ENCODE measurements around the gene UAP1L1. TPM values are rescaled to one million over a fixed set of nuclear protein-coding genes. Genes with fewer than 3 reads are reported as not detected.

UAP1L1 gene
- total RNA-seq, 6 donors from 2014 or later, result 10.5 to 69.1 (median 34.0) TPM

DNA sequence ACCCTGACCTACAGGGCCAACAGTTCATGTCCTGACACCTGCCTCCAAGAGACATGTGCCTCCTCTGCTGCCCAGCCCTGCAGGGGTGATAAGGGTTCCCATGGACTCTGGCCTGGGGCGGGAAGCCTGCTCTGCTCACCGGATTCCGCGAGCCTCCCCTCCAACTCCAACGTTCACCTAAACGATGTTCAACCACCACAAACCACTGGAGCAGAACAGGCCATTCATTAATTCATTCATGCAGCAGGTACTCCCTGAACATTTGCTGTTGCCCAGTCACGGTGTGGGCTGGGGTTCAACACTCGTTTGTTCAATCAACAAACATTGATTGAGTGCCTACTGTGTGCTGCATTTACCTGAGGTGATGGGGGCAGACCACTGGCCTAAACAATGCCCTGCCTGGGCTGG, 3.3 kb upstream of the UAP1L1 start:
- ATAC-seq (ENCODE audit: low FRiP score in 2 of 2), result no peak
- H3K9me3 ChIP-seq, result no peaks in the 10 kb centered on the region
- peaks cover 29 to 60% (median 36%) of the 10 kb centered on the region in 4 donors for H3K4me1 ChIP-seq
- TF ChIP-seq, protein P1, sequence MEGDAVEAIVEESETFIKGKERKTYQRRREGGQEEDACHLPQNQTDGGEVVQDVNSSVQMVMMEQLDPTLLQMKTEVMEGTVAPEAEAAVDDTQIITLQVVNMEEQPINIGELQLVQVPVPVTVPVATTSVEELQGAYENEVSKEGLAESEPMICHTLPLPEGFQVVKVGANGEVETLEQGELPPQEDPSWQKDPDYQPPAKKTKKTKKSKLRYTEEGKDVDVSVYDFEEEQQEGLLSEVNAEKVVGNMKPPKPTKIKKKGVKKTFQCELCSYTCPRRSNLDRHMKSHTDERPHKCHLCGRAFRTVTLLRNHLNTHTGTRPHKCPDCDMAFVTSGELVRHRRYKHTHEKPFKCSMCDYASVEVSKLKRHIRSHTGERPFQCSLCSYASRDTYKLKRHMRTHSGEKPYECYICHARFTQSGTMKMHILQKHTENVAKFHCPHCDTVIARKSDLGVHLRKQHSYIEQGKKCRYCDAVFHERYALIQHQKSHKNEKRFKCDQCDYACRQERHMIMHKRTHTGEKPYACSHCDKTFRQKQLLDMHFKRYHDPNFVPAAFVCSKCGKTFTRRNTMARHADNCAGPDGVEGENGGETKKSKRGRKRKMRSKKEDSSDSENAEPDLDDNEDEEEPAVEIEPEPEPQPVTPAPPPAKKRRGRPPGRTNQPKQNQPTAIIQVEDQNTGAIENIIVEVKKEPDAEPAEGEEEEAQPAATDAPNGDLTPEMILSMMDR (IDR thresholded peaks at IDR 0.05), result no peak
- no peak for TF ChIP-seq EP300 (IDR thresholded peaks at IDR 0.05)
- no peak for TF ChIP-seq POLR2AphosphoS5 (IDR thresholded peaks at IDR 0.05)
- TF ChIP-seq POLR2A (IDR thresholded peaks at IDR 0.05), result no peak
- H3K27me3 ChIP-seq, result peaks cover 0 to 8% (median 3%) of the 10 kb centered on the region in 4 donors
- H3K4me3 ChIP-seq, result no peak overlapping the region
- DNase-seq, result no peak
- H3K36me3 ChIP-seq, result peaks cover 0 to 5% (median 3%) of the 10 kb centered on the region in 4 donors
- 87 to 89% methylated on average over 8 of the region's 8 CpGs for WGBS, 2 donors
- no peak overlapping the region for H3K27ac ChIP-seq

DNA sequence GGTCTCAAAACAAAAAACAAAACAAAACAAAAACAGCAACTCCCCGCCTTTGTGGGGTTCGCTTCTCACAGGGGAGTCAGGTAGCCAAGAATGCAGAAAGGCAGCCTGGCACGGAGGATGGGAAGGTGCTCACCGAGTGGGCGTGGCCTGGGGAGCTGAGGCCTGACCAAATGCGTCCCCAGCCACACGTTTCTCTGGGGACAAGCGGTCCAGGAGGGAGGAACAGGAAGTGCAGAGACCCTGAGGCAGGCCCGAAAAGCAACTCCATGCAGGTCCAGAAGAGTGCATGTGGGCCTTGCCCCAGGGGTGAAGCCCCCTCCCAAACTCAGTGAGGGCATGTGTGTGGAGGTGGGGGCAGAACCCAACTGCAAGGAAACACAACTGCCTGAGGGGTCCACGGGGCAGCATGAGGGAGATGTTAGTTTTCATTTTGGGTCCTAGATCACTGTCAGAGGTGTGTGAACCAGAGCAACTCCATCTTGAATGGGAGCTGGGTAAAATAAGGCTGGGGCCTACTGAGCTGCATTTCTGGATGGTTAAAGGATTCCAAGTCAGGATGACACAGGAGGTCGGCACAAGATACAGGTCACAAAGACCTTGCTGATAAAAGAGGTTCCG, 2.6 kb upstream of the UAP1L1 start:
- Histone ChIP-seq H3K4me1 (peaks cover 23 to 60% (median 29%) of the 10 kb centered on the region in 4 donors), H3K4me3 (no peak overlapping the region), H3K27me3 (peaks cover 0 to 6% (median under 1%) of the 10 kb centered on the region in 4 donors), H3K36me3 (peaks cover 0 to 13% (median 10%) of the 10 kb centered on the region in 4 donors), H3K9me3 (no peaks in the 10 kb centered on the region), H3K27ac (no peak overlapping the region)
- no peak for TF ChIP-seq POLR2AphosphoS5 (IDR thresholded peaks at IDR 0.05)
- DNase-seq (peak in 1 of 2 donors; percentile 34), ATAC-seq (ENCODE audit: low FRiP score in 2 of 2) (no peak)
- WGBS, 2 donors, result 79 to 85% methylated on average over 12 of the region's 12 CpGs

DNA sequence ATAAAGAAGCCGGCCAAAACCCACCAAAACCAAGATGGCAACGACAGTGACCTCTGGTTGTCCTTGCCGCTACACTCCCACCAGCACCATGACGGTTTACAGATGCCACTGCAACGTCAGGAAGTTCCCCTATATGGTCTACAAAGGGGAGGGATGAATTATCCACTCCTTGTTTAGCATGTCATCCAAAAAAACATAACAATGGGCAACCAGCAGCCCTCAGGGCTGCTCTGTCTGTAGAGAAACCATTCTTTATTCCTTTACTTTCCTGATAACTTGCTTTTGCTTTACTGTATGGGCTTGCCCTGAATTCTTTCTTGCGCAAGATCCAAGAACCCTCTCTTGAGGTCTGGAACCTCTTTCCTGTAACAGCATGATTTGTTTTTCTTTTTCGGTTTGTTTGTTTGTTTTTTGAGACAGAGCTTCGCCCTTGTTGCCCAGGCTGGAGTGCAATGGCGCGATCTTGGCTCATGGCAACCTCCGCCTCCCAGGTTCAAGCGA, 2.0 kb upstream of the UAP1L1 start:
- ATAC-seq (ENCODE audit: low FRiP score in 2 of 2) (no peak), DNase-seq (no peak)
- Histone ChIP-seq H3K27ac (no peak overlapping the region), H3K36me3 (peaks cover 0 to 18% (median 16%) of the 10 kb centered on the region in 4 donors), H3K4me1 (peaks cover 23 to 57% (median 24%) of the 10 kb centered on the region in 4 donors), H3K27me3 (peaks cover 0 to 6% (median 0%) of the 10 kb centered on the region in 4 donors), H3K9me3 (no peaks in the 10 kb centered on the region), H3K4me3 (no peak overlapping the region)
- 85 to 86% methylated on average over 12 of the region's 12 CpGs for WGBS, 2 donors
- TF ChIP-seq EP300 (IDR thresholded peaks at IDR 0.05) (no peak), POLR2A (IDR thresholded peaks at IDR 0.05) (no peak), POLR2AphosphoS5 (IDR thresholded peaks at IDR 0.05) (no peak)
- TF ChIP-seq, protein P1 (IDR thresholded peaks at IDR 0.05), result no peak

DNA sequence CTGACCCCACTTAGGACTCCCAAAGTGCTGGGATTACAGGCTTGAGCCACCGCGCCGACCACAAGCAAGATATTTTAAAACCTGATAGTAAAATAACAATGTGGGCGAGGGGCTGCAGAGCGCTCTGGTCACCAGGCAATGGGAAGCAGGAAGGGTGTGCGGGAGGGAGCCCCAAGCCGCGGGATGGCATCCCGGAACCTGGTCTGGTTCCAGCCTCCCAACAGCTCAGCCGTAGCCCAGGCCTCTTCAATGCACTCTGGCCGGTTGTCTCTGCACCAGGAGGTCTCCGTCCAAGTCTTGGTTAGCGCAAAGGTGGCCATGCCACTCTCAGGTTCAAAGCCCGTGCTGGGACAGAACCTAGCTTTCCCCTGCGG, 694 bp upstream of the UAP1L1 start:
- ATAC-seq (ENCODE audit: low FRiP score in 2 of 2) (no peak), DNase-seq (no peak)
- peaks cover 0 to 6% (median 0%) of the 10 kb centered on the region in 4 donors for H3K27me3 ChIP-seq
- peaks cover 0 to 30% (median 26%) of the 10 kb centered on the region in 4 donors for H3K36me3 ChIP-seq
- peak overlapping the region; percentile 68 to 82 (median 73) for H3K27ac ChIP-seq
- no peak for TF ChIP-seq EP300 (IDR thresholded peaks at IDR 0.05)
- peaks cover 15 to 47% (median 16%) of the 10 kb centered on the region in 4 donors for H3K4me1 ChIP-seq
- H3K4me3 ChIP-seq, result peak overlapping the region in 3 of 4 donors; percentile 74 to 96 (median 74)
- no peaks in the 10 kb centered on the region for H3K9me3 ChIP-seq
- 70 to 74% methylated on average over 6 to 15 of the region's 15 CpGs for WGBS, 2 donors

DNA sequence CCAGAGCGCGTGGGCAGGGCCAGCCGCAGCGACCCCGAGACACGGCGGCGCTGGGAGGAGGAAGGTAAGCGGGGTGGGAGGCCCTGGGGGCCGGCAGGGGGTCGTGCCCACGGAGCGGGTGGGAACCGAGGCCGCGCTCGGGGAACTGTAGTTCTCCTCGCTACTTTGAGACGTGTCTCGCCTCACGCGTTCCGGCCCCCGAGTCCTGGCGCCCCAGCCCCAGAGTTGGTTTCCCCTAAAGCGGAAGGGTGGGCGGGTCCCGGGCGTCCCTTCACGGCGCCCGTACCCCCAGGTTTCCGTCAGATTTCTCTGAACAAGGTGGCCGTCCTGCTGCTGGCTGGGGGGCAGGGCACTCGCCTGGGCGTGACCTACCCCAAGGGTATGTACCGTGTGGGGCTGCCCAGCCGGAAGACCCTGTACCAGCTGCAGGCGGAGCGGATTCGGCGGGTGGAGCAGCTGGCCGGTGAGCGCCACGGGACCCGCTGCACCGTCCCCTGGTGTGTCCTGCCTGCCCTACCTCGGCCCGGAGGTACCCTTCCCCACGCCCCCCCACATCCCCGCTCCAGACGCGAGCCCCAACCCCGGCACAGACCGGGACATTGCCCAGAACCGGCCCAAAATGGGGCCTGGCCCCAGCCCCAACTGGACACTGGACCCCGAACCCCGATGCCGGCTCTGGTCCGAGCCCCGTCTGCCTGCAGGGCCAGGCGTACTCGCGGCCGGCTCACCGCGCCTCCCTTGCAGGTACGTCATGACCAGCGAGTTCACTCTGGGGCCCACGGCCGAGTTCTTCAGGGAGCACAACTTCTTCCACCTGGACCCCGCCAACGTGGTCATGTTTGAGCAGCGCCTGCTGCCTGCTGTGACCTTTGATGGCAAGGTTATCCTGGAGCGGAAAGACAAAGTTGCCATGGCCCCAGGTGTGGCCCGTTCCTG, 709 bp downstream of the UAP1L1 start:
- Histone ChIP-seq H3K27me3 (peaks cover 0 to 6% (median 0%) of the 10 kb centered on the region in 4 donors), H3K9me3 (no peaks in the 10 kb centered on the region), H3K27ac (peak overlapping the region in 3 of 4 donors; percentile 68 to 70 (median 68)), H3K4me1 (peaks cover 15 to 45% (median 16%) of the 10 kb centered on the region in 4 donors), H3K36me3 (peaks cover 0 to 44% (median 32%) of the 10 kb centered on the region in 4 donors), H3K4me3 (peak overlapping the region; percentile 74 to 96 (median 76))
- ATAC-seq (ENCODE audit: low FRiP score in 2 of 2), result no peak
- no peak for TF ChIP-seq POLR2AphosphoS5 (IDR thresholded peaks at IDR 0.05)
- no peak for TF ChIP-seq EP300 (IDR thresholded peaks at IDR 0.05)
- no peak for TF ChIP-seq POLR2A (IDR thresholded peaks at IDR 0.05)
- TF ChIP-seq, protein P1 (IDR thresholded peaks at IDR 0.05), result no peak
- peak; percentile 31 to 87 for DNase-seq
- 51 to 90% methylated on average over 2 to 30 of the region's 76 CpGs for WGBS, 2 donors

Measured in upper lobe of left lung (tissue), 6 donors.